GM10847 (cell line): Measurements from ENCODE around the gene NADSYN1.
"Not testable (repeated sequence)": the region's sequence is repeated elsewhere in the genome, so short reads cannot be mapped to it uniquely, and the experiment has no call there.

Source experiments
- POLR2A ChIP-seq: IDR thresholded peaks from 2 replicates; pipeline ENCODE4 v1.6.1; 2011; ENCODE audit not compliant: insufficient read length; ENCODE audit errors: extremely low read depth

Gene NADSYN1

DNA sequence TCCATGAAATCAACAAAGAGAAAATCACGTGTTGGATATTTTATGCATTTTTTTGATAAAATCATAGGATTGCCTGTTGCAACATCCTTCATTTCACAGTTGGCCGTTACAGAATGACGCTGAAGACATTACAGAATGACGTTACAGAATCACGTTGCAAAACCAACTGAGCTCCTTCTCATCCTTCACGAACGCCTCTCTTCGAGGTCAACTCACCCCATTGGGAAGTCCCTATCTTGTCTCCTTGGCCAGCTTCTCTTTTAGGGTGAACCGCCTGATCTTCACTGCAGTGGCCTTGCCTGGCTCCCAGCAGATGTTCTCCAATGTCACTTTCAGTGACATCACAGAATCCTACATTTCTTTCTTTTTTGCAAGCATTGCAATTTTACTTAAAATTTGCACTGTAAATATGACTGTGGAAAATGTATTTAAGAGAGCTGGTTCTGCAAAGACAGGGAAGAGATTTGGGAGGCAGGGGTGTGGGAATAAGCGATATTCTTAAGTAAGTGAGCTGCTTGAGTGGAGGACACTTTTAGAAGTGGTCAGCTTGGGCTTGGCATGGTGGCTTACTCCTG, 79.1 kb downstream of the NADSYN1 start:
- no peak for TF ChIP-seq POLR2A

- no peak for TF ChIP-seq POLR2A
Observed at GRCh38 chr11:71535825-71536224, 82.8 kb downstream of the NADSYN1 start.

DNA sequence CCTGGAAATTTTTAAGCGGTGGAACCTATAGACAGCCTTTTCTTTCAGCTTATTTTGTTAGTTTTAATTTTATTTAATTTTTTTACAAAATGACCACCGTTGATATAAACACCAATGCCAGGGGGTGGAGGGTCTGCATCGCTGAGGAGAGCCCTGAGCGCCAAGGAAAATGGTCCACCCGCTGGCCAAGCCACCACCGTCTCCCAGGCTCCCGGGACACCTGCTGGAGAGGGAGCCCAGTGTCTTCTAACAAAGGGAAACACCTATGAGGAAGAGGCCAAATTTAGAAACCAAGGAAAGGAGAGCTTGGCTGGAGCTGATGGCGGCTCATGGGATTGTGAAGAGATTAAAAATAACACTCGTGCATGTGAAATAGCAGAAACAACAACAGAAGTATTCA, 84.5 kb downstream of the NADSYN1 start:
- TF ChIP-seq POLR2A = no peak

GRCh38 chr11:71537977-71538665, 85.1 kb downstream of the NADSYN1 start, which contains the start of gene KRTAP5-8:
Gene KRTAP5-8 (plus strand): TSS chr11:71538025. CDS start chr11:71538056, 31 bp downstream.
- not testable (repeated sequence) for TF ChIP-seq POLR2A

- TF ChIP-seq POLR2A = no peak
Observed at GRCh38 chr11:71538666-71538990, 85.6 kb downstream of the NADSYN1 start.

DNA sequence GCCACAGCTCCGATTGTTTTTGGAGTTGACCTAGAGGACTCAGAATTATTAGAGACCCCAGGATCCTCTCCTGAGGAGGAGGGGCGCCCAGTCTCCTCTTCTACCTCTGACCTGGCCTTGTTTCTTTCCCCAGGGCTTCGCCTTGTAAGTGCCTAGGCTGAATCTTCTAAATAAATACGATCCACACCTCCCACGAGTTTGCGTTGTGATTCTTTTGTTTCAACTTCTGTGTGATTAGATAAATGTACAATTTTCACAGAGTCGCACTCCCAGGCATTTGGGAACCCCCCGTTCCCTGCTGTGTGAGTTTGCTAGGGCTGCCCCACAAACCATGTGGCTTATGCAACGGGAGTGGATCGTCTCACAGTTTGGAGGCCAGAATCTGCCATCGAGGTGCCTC, 86.0 kb downstream of the NADSYN1 start:
- no peak for TF ChIP-seq POLR2A

- no peak for TF ChIP-seq POLR2A
Observed at GRCh38 chr11:71542382-71542781, 89.4 kb downstream of the NADSYN1 start.

DNA sequence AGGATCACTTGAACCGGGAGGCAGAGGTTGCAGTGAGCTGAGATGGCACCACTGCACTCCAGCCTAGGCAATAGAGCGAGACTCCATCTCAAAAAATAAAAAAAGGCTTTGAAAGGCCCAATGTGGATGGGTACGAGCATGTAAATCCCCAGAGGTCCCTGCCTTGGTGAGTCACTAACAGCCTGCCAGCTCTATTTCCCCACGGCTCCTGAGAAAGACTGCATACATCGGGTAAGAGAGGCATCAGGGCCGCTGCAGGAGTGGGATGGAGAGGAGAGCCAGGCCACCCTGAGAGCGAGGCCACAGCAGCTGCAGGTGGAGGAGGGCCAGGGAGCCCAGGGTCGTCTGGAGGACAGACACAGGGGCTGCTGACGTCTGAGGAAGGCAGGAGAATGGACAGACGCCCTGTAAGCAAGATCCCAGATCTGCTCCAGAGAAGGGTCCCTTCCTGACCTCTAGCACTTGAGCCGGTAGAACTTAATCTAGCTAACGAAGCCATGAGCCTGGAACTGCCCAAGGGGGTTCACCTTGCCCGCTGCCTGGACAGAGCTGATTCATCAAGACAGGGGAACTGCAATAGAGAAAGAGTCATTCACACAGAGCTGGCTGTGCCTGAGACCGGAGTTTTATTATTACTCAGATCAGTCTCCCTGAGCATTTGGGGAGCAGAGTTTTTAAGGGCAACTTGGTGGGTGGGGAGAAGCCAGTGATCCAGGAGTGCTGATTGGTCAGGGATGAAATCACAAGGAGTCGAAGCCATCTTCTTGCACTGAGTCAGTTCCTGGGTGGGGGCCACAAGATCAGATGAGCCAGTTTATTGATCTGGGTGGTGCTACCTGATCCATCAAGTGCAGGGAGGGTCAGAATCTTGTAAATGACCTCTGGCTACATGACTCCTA, 90.1 kb downstream of the NADSYN1 start:
- TF ChIP-seq POLR2A = no peak

GRCh38 chr11:71543866-71544265, 90.9 kb downstream of the NADSYN1 start:
- no peak for TF ChIP-seq POLR2A

DNA sequence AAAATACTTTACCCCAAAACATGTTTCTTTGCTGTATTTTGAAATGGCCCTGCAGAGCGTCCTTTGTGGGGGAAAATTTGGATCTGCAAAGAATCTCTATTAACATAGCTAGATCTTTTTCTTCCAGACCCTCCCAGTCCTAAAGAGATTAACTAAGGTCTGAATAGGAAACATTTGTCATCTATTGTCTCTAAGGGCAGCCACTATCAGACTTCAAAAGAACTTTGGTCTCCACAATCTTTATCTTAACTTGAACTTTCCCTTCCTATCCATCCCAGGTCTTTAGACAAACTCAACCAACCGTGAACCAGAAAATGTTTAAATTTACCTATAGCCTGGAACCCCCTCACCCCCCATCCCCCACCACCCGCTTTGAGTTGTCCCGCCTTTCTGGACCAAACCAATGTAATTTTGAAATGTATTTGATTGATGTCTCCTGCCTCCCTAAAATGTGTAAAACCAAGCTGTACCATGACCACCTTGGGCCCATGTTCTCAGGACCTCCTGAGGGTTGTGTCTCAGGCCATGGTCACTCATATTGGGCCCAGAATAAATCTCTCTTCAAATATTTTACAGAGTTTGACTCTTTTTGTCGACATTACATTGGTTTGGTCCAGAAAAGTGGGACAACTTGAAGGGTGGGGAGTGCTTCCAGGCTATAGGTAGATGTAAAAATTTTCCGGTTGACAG, 91.7 kb downstream of the NADSYN1 start:
- TF ChIP-seq POLR2A = no peak

- TF ChIP-seq POLR2A = no peak
Observed at GRCh38 chr11:71545405-71545966, 92.5 kb downstream of the NADSYN1 start.

- no peak for TF ChIP-seq POLR2A
Observed at GRCh38 chr11:71548120-71548519, 95.1 kb downstream of the NADSYN1 start, which contains the start of gene KRTAP5-9. Gene KRTAP5-9 (plus strand): TSS chr11:71548420. CDS start chr11:71548658, 238 bp downstream.

DNA sequence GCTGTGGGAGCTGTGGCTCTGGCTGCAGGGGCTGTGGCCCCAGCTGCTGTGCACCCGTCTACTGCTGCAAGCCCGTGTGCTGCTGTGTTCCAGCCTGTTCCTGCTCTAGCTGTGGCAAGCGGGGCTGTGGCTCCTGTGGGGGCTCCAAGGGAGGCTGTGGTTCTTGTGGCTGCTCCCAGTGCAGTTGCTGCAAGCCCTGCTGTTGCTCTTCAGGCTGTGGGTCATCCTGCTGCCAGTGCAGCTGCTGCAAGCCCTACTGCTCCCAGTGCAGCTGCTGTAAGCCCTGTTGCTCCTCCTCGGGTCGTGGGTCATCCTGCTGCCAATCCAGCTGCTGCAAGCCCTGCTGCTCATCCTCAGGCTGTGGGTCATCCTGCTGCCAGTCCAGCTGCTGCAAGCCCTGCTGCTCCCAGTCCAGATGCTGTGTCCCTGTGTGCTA, 95.7 kb downstream of the NADSYN1 start:
- no peak for TF ChIP-seq POLR2A
